Peyer's patch (tissue), 4 donors: ENCODE results near the gene TSPOAP1. TPM values are rescaled to one million over a fixed set of nuclear protein-coding genes. Genes with fewer than 3 reads are reported as not detected.

Experiments used
- DNase-seq, 3 donors: peaks; one replicate each; pipeline ENCODE4 v3.0.0-alpha.2; 2017 to 2019
- H3K27ac ChIP-seq, 4 donors: fragments of 200-600 bp; sonication (generic); one replicate each; pipeline ENCODE4 v1.5.1; 2016 to 2019
- H3K27me3 ChIP-seq, 2 donors: fragments of 200-600 bp; sonication (generic); one replicate each; pipeline ENCODE4 v1.5.1; 2019
- H3K36me3 ChIP-seq, 3 donors: fragments of 200-600 bp; sonication (generic); one replicate each; pipeline ENCODE4 v1.5.1; 2016 to 2019
- H3K4me1 ChIP-seq, 4 donors: fragments of 200-600 bp; sonication (generic); one replicate each; pipeline ENCODE4 v1.5.1; 2016 to 2019
- H3K4me3 ChIP-seq, 4 donors: fragments of 200-600 bp; sonication (generic); 1 replicate in 3 of 4; 2 replicates in 1 of 4; pipeline ENCODE4 v1.5.1; 2016 to 2019; ENCODE audit warnings: mild to moderate bottlenecking in 1 of 4
- H3K9me3 ChIP-seq, 4 donors: fragments of 200-600 bp; sonication (generic); one replicate each; pipeline ENCODE4 v1.5.1; 2016 to 2019; ENCODE audit warnings: mild to moderate bottlenecking in 1 of 4
- POLR2A ChIP-seq, 2 donors: fragments of 450-650 bp; IDR thresholded peaks; one replicate each; pipeline ENCODE4 v1.5.1; 2017; ENCODE audit warnings: antibody characterized with exemption in 2 of 2, mild to moderate bottlenecking in 2 of 2, moderate library complexity in 2 of 2
- total RNA-seq, 4 donors: library from RNA; depleted of rRNA; stranded (reverse); fragments of >200 nt; gene quantifications; one replicate each; pipeline ENCODE4 v1.1.0, GENCODE V29; 2016
- TF ChIP-seq, protein P1 (sequence below), 6 experiments: fragments of 450-650 bp in 4 of 6; fragments of 200-600 bp in 2 of 6; sonication (generic) in 1 of 6; IDR thresholded peaks; one replicate each; pipeline ENCODE4 v1.5.1; 2017 to 2019; ENCODE audit warnings: antibody characterized with exemption in 6 of 6, mild to moderate bottlenecking in 3 of 6, moderate library complexity in 1 of 6

Gene TSPOAP1
- total RNA-seq, 4 donors from 2014 or later = 9.1 to 11.9 (median 10.4) TPM

DNA sequence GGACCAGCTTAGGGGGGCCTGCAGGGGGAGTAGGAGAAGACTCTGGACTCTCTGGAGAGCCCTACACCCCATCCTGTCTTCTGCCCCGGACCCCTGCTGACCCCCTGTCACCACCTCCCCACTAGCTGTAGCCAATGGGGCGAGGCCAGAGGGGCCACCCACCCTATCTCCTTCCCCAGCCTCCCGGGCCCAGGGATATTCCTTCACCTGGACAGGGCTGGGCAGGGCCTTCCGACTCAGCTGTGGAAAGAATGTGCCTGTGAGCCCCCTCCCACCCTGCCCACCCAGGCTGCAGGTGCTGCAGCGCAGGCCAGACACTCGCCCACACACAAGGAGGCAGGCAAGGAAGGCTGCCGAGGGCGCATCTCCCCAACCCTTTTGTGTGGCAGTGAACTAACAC is 23.0 kb downstream of the TSPOAP1 start:
- H3K4me3 ChIP-seq = no peak overlapping the region
- TF ChIP-seq, protein P1, sequence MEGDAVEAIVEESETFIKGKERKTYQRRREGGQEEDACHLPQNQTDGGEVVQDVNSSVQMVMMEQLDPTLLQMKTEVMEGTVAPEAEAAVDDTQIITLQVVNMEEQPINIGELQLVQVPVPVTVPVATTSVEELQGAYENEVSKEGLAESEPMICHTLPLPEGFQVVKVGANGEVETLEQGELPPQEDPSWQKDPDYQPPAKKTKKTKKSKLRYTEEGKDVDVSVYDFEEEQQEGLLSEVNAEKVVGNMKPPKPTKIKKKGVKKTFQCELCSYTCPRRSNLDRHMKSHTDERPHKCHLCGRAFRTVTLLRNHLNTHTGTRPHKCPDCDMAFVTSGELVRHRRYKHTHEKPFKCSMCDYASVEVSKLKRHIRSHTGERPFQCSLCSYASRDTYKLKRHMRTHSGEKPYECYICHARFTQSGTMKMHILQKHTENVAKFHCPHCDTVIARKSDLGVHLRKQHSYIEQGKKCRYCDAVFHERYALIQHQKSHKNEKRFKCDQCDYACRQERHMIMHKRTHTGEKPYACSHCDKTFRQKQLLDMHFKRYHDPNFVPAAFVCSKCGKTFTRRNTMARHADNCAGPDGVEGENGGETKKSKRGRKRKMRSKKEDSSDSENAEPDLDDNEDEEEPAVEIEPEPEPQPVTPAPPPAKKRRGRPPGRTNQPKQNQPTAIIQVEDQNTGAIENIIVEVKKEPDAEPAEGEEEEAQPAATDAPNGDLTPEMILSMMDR (IDR thresholded peaks at IDR 0.05) = no peak
- no peak for TF ChIP-seq POLR2A (IDR thresholded peaks at IDR 0.05)
- H3K36me3 ChIP-seq = no peaks in the 10 kb centered on the region
- H3K27ac ChIP-seq = no peak overlapping the region
- peak in 1 of 3 donors; percentile 7 for DNase-seq
- no peaks in the 10 kb centered on the region for H3K4me1 ChIP-seq
- no peaks in the 10 kb centered on the region for H3K27me3 ChIP-seq
- H3K9me3 ChIP-seq = no peaks in the 10 kb centered on the region

GRCh38 chr17:58304750-58305486 is 23.7 kb downstream of the TSPOAP1 start:
- Histone ChIP-seq H3K27ac (no peak overlapping the region), H3K36me3 (no peaks in the 10 kb centered on the region)

DNA sequence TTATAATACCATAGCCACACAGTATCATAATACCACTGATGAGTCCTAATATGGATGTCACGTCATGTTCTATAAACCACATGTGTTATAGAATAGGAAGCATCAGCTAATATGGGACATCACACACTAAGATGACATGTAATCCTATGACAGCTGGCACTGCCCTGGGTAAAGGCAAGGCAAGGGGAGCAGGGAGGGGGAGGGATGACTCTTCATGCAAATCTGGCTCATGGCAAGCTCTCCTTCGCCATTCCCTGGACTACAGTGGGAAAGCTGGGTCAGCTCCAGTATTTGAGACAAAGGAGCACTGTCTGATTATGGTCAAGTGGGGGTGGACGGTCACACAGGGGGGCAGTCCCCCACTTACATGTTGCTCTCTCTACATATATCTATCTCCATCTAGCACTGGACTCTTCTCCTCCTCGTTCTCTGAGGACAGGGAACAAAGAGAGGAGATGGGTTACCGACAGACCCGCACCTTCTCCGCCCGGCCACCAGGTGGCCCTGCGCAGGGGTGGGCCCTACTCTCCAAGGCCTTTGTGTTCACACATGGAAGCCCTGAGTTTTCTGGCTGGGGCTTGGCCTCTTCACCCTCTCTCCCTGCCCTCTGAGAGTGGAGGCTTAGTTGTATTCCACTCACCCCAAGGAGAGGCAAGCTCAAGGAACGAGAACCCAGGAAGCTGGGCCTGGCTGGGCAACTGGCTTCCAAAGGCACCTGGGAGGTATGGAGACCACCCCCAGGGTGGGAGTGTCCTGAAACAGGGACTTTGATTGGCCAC is 24.4 kb downstream of the TSPOAP1 start:
- no peak overlapping the region for H3K27ac ChIP-seq
- no peaks in the 10 kb centered on the region for H3K27me3 ChIP-seq
- DNase-seq = peak; percentile 28 to 68 (median 54)
- no peaks in the 10 kb centered on the region for H3K36me3 ChIP-seq
- H3K9me3 ChIP-seq = no peaks in the 10 kb centered on the region
- TF ChIP-seq, protein P1 (IDR thresholded peaks at IDR 0.05) = peak; percentile 23 to 71 (median 57)
- no peak for TF ChIP-seq POLR2A (IDR thresholded peaks at IDR 0.05)
- no peaks in the 10 kb centered on the region for H3K4me1 ChIP-seq
- no peak overlapping the region for H3K4me3 ChIP-seq

More at GRCh38 chr17:58304750-58305486, 23.7 kb downstream of the TSPOAP1 start:
- Histone ChIP-seq H3K9me3 (no peaks in the 10 kb centered on the region), H3K27me3 (no peaks in the 10 kb centered on the region), H3K4me1 (no peaks in the 10 kb centered on the region), H3K4me3 (no peak overlapping the region)
- TF ChIP-seq POLR2A (IDR thresholded peaks at IDR 0.05) = no peak
- TF ChIP-seq, protein P1 (IDR thresholded peaks at IDR 0.05) = no peak
- DNase-seq = peak in 2 of 3 donors; percentile 11 to 40

GRCh38 chr17:58302919-58303585 is 25.5 kb downstream of the TSPOAP1 start:
- TF ChIP-seq, protein P1 (IDR thresholded peaks at IDR 0.05) = no peak
- TF ChIP-seq POLR2A (IDR thresholded peaks at IDR 0.05) = no peak
- Histone ChIP-seq H3K27ac (no peak overlapping the region), H3K36me3 (no peaks in the 10 kb centered on the region), H3K4me1 (no peaks in the 10 kb centered on the region), H3K9me3 (no peaks in the 10 kb centered on the region), H3K27me3 (no peaks in the 10 kb centered on the region), H3K4me3 (no peak overlapping the region)
- DNase-seq = peak in 1 of 3 donors; percentile 5

DNA sequence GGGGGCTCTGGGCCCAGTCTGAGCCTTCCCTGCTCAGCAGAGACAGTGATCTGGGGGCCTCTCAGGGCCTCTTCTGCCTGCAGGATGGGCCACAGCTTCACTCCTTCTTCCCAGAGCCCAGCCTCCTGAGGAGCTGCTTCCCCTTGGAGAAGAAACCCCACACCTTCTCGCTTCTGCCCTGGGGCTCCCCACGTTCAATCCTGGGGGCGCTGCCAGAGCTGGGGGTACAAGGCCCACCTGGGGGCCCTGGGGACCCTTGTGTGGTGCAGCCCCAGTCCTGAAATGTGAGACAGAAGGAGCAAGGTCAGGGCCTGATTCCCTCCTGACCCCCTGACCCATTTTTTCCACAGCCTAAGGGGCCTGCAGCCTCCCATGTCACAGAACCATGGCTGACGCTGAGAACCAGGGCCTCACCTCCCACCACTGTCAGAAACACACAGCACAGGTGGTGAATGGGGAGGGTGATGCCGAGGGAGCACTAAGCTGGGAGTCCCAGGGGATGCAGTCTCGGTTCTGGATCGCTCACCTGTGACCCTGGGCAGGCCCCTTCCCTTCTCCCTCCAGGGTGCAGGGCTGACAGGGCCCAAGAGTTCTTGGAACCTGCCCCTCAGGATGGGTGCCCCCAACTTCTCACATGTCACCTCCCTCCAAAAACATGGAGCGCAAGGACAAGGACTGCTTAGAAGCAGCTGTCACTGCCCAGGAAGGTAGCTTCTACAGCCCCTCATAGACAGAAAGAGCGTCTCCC is 26.2 kb downstream of the TSPOAP1 start:
- no peaks in the 10 kb centered on the region for H3K27me3 ChIP-seq
- H3K9me3 ChIP-seq = no peaks in the 10 kb centered on the region
- no peaks in the 10 kb centered on the region for H3K4me1 ChIP-seq
- no peak overlapping the region for H3K27ac ChIP-seq
- no peak overlapping the region for H3K4me3 ChIP-seq
- TF ChIP-seq POLR2A (IDR thresholded peaks at IDR 0.05) = no peak
- TF ChIP-seq, protein P1 (IDR thresholded peaks at IDR 0.05) = no peak
- no peaks in the 10 kb centered on the region for H3K36me3 ChIP-seq
- DNase-seq = no peak
